Astrocyte of the cerebellum (primary cell): Measurements from ENCODE around the gene SMYD3.
A peak's percentile ranks its signal among the peaks of the same experiment; 100 is the strongest.

Experiments used
- DNase-seq: peaks from one replicate; pipeline ENCODE4 v3.0.0-alpha.2; 2011; ENCODE audit warnings: low read depth
- H3K4me3 ChIP-seq: 2 replicates; pipeline ENCODE4 v1.5.1; 2011; ENCODE audit warnings: mild to moderate bottlenecking, low read depth, low read length, moderate library complexity
- CTCF ChIP-seq: IDR thresholded peaks from 2 replicates; pipeline ENCODE4 v1.5.1; 2012; ENCODE audit warnings: low read length, low read depth, moderate library complexity, mild to moderate bottlenecking; ENCODE audit errors: missing control alignments
- in situ Hi-C: cut with HindIII; loops from 2 replicates; pipeline ENCODE4 v1.10.0; 2017; ENCODE audit warnings: low sequenced_read_pairs

Gene SMYD3

GRCh38 chr1:245874942-245875580 is 632.0 kb downstream of the SMYD3 start:
- no peak overlapping the region for H3K4me3 ChIP-seq
- in situ Hi-C loops, result no loop called here
- peak; percentile 98 for DNase-seq
- no peak for TF ChIP-seq CTCF

GRCh38 chr1:245873883-245874671 is 633.0 kb downstream of the SMYD3 start:
- no peak for DNase-seq
- in situ Hi-C loops, result no loop called here
- no peak for TF ChIP-seq CTCF
- no peak overlapping the region for H3K4me3 ChIP-seq

- DNase-seq, result no peak
- no peak overlapping the region for H3K4me3 ChIP-seq
- in situ Hi-C loops, result no loop called here
- no peak for TF ChIP-seq CTCF
Measured at GRCh38 chr1:245873068-245873467, 634.0 kb downstream of the SMYD3 start.

GRCh38 chr1:245872475-245872874 is 634.6 kb downstream of the SMYD3 start:
- H3K4me3 ChIP-seq, result no peak overlapping the region
- in situ Hi-C loops, result no loop called here
- no peak for TF ChIP-seq CTCF
- DNase-seq, result no peak

- peak; percentile 65 for DNase-seq
- TF ChIP-seq CTCF, result no peak
- H3K4me3 ChIP-seq, result no peak overlapping the region
- in situ Hi-C loops, result no loop called here
Measured at GRCh38 chr1:245871915-245872314, 635.2 kb downstream of the SMYD3 start.

- no peak overlapping the region for H3K4me3 ChIP-seq
- in situ Hi-C loops, result no loop called here
- DNase-seq, result no peak
- TF ChIP-seq CTCF, result no peak
Measured at GRCh38 chr1:245871191-245871590, 635.9 kb downstream of the SMYD3 start.
